GM03348 (cell line): ENCODE results near the gene DCX.
"Not testable (repeated sequence)": the region's sequence is repeated elsewhere in the genome, so short reads cannot be mapped to it uniquely, and the experiment has no call there.

Experiments
- DNase-seq: peaks from one replicate; pipeline ENCODE4 v3.0.0; 2012; ENCODE audit warnings: low spot score

The DCX gene

DNA sequence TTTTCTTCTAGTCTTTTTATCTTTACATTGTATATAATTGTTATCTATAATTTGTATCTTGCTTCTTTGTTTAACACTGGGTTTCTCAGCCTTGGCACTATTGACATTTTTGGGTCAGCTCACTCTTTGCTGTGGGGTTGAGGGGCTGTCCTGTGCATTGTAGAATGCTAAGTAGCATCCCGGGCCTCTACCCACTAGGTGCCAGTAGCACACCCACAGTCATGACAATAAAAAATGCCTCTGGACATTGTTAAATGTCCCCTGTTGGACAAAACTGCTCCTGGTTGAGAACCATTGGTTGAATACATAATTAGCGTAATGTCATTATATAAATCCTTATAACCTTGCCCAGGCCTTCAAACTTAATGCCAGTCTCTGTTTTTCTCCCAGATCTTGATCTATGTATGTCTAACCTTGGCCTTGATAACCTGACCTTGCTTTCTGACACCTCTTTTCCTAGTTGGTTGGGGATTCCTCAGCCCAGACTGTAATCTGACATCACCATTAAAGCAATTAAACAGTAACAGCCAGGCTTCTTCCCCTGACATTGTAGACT, 46.1 kb downstream of the DCX start:
- DNase-seq: no peak

DNA sequence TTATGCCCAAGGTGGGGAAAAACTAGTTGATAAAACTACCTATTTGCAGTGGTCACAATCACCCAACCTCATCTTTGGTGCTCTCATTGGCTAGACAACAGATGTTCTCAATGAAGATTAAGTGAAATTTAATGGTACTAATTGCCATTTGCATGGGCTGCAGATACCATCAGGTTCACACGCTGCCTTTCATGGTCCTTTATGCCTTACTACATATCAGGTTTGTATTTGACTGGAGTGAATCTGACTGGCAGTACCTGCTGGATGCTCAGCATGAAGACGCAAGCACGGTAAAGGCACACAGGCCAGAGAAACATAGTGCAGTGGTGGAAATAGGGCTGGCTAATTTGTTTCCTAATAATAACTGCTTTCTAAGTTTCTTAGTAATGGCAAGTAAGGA, 48.3 kb downstream of the DCX start:
- DNase-seq: no peak

DNA sequence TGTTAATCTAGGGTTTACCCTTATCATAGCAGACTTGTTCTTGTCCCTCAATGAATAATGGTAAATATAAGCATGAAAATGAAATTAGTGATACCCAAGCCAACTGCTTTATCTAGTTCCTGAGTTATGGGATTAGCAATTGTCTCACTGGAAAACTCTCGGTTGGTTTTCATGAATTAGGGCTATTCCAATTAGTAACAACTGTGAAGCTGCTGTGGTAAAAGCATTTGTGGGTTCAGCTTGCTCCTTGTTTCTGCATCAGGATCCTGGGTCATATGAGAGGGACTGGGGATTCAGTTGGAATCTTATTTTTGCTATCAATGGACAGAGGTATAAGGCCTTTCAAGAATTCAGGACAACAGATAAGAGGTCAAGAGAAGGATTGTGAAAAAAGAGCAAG, 50.2 kb downstream of the DCX start:
- DNase-seq: no peak

DNA sequence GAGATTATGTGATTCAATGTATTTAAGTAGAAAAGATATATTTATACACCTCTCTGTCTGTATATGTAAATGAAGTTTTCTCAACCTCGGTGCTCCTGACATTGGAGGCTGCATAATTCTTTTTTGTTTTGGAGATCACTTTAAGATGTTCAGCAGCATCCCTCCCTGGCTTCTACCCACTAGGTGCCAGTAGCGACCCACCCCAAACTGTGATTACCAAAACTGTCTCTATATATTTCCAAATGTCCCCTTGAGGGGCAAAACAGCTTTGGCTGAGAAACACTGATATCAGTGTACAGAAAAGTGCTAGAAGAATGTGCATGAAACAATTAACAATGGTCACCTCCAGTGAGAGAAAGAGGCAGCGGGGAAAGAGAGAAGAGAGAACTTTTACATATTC, 51.2 kb downstream of the DCX start:
- DNase-seq: no peak

DNA sequence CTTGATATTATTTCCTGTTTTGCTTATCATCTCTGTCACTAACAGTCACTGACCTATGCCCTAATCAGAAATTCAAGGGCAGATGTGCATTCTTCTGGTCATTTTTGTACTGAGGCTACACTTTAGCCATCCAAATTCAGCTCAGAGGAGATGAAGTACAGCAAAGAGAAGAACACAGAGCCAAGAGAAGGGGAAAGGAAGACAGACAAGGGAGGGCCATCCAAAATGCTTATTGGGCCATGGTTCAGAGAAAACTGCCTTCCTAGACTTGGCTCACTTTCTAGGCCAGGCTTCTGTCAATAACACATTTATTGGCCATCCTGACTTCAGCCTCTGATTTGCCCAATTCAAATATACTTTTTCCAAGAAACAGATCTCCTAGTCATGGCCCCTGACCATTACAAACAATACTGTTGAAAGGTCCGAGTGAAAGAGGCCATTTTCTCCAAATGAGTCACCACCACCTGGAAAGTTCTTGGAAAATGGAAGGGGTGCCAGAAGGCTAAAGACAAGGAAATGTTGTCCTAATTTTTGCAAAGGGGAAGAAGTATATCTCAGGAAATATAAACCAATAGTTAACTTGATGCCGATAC, 56.4 kb downstream of the DCX start:
- no peak for DNase-seq

DNA sequence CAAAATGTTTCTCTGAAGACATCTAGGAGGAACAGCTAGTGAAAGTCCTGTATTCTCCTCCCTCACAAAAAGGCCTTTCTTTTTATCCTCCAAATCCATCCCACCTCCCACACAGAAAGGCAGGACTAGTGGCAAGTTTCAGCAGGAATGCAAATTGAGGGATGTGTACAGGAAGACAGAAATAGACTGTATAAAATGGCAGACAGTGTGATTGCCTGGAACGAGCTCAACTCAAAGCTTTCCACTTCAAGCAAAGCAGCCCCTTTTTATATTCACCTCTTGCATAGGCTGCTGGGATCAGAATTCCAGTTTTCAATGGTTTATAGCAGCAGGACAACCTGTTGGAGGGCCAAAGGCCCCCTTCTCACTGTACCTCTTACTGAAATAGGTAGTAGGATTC, 57.5 kb downstream of the DCX start:
- DNase-seq: no peak

DNA sequence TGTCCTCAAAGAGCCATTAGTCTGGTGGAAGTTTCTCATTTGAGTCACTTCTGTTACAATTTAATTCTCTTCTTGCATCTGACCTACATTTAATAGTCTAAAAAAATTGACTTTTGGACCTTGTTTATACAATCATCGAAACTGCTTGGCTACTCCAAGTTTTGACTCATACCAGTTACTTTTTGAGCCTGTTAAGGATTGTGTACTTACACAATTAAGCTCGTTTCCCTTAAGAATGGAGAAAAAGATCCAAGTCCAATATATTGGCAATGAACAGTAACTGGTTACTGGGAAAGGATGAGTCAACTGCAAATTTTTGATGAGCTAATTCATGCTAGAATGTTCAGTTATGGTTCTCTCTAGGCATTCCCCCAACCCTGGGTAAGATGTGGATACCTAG, 58.2 kb downstream of the DCX start:
- no peak for DNase-seq

DNA sequence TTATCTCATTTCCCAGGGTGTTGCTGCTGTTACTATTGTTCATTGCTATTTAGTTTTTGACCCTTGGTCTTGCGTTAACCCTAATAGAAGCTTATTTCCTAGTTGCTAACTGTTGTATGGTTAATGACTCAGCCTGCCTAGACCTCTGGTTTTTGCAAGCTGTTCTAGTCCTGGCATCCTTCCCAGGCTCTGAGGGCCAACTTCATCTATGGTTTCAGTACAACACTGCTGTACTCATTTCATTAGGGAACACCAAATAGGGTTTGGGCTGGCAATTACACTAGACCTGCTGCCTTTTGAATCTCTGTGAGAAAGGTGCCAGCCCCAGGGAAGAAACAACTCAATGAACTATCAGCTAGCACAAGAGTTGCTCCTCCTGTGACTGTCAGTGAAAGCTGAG, 59.6 kb downstream of the DCX start:
- no peak for DNase-seq

DNA sequence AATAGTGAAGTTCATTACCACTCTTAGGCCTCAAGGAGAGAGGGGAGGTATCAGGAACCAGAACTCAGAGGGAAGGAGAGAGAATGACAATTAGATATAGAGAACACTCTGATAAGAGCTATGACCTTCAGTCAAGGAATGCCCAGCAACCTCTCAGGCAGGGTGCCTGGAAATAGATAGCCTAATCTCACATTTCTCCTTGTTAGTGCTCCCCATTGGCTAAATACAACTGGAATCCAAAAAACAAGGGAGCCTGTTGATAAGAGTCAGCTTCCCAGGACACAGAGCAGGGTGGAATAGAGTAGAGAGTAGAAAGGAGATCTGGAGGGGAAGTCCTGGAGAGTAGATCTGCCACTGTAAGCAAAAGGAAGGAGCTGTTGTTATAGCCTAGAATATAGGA, 62.1 kb downstream of the DCX start:
- no peak for DNase-seq

DNA sequence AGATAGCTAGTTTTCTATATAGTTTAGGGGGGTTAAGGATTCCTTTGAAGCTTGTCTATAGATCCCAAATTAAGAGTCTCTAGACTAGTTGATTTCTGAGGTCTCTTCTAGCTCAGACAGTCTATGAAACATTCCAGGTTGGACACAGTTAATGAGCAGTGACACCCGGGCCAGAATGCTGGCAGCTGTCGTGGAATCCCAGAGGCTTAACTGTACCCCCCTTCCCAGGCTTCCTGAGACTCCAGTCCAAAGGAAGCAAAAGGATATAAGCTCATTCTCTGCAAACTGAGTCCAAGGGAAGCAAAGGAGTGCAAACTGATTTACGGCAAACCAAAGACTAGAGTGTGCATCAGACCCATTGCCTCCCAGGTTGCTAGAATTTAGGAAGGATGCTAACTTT, 62.9 kb downstream of the DCX start:
- DNase-seq: no peak

DNA sequence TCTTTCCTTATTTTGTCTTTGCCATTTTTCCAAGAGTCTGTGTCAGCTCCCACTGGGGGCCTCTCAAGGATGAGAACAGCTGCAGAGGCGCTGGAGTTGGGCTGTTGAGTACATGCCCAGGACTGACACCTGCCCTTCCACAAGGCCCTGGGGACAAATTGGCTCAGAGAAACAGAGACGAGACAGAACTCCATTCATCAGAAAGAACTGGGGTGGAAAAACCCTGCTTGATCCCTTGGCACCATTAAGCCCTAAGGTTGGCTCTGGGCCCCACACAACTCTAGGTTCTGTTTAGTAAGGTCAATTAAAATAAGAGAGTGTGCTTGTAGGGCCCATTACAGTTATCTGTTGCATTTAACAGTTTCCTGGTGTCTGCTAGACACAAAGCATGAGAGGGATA, 63.6 kb downstream of the DCX start:
- no peak for DNase-seq

DNA sequence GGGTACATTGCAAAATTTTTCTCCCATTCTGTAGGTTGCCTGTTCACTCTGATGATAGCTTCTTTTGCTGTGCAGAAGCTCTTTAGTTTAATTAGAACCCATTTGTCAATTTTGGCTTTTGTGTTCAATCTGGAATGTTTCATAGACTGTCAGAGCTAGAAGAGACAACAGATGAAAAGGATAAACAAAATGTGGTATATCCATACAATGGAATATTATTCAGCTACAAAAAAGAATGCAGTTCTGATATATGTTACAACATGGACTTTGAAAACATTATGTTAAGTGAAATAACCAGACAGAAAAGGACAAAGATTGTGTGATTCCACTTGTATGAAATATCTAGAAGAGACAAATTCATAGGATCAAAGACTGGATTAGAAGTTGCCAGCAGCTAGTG, 65.8 kb downstream of the DCX start:
- not testable (repeated sequence) for DNase-seq

DNA sequence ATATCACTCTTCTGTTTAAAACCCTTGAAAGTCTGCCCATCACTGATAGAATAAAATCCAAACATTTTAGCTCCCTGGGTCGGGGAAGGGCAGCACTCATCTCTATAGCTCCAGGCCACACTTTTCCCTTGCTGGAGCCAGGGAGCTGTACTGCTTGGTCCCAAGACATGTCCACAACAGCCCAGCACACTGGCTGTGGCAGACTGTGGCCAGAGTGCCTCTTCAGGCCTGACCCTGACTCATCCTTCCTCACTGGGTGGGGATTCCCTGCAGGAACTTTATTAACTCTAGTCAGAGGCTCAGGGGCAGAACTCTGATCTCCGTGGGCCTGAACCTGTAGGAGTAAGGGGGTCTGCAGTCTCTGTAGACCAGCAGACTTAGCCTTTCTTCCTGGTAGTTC, 71.9 kb downstream of the DCX start:
- no peak for DNase-seq

DNA sequence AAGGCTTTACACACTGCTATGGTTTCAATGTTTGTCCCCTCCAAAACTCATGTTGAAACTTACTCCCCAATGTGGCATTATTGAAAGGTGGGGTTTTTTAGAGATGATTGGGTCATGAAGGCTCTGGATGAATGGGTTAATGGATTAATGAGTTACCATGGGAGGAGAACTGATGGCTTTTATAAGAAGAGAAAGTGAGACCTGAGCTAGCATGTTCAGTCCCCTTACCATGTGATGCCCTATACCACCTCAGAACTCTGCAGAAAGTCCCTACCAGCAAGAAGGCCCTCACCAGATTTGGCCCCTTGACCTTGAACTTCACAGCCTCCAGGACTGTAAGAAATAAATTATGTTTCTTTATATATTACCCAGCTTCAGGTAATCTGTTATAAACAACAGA, 72.8 kb downstream of the DCX start:
- DNase-seq: no peak

DNA sequence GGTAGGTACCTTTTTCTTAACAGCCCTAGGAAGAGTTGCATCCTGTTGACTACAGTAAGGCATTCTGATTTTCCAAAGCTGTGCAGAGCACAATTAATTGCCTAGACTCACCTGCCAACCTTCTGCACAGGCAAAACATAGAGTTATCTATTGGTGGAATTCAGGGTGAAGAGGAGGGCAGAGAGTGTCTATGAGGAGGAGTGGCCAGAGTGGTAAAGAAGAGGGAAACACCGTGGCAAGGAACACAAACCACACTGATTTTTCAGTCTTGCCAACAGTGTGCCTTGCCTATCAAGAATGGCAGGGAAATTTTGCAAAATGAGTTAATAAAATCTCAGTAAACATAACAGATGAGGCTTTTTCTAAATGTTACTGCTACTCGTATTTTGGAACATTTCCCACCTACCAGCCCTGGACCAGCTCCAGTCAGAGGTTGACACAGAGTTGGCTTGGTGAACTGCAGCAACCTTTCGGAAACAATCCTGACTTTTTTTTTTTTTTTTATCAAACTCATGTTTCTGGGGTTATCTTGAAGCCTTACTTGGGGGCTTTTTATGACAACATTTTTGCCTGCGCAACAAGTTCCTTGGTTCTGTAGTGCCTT, 73.8 kb downstream of the DCX start:
- no peak for DNase-seq

DNA sequence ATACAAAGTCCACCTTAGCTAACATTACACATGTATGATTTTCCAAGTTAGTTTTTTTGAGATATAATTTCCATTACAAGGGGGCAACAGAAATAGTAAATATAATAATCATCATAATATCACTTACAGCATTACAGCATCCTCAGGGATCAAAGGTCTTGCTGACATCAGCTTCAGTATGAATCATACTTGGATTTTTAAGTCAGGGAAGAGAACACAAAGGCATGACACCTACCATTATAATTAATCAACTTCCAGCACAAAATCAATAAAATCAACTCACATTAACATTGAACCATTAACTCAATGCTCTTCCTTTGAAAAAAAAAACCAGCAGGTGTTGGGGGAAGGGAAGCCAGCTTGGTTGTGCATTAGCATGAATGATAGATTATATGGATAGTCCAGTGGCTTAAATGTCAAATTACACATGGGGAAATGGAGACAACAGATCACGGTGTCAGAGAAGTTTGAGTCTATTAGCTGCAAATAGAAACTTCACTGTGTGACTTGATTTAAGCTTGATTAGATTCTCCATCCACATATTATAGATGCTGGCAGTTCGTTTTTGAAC, 74.8 kb downstream of the DCX start:
- no peak for DNase-seq

DNA sequence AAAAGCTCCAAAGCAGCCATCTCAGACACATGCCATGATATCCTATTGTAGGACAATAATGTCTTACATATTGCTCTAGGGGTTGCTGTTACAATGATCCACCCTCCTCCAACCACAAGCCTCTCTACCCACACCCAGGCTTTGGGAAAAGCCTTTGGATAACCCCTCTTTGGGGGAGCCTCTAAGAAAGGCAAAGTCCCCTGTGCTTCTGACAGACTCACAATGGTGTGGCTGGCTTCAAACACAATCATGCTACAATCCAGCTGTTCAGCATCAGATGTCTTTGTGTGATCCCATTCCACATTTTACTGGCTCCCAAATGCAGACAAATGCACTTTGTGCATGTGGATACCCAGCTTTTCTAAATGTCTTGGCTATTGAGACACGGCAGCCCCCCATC, 75.9 kb downstream of the DCX start:
- DNase-seq: no peak

DNA sequence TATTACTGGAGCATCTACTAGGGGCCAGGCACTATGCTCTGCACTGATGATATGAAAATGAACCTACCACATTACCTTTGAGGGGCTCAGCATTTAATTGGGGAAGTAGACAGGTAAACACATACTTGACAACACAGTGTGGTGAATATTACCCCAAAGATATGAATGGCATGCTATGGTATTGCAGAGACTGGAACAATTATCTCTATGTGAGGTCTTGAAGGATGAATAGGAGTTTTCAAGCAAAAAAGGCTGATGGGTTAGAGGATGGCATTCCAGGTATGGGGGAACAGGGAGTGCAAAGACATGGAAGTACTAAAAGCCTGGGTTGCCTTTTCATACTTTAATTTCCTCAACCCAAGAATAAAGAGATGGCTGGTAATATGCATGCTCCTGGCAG, 82.6 kb downstream of the DCX start:
- DNase-seq: no peak

DNA sequence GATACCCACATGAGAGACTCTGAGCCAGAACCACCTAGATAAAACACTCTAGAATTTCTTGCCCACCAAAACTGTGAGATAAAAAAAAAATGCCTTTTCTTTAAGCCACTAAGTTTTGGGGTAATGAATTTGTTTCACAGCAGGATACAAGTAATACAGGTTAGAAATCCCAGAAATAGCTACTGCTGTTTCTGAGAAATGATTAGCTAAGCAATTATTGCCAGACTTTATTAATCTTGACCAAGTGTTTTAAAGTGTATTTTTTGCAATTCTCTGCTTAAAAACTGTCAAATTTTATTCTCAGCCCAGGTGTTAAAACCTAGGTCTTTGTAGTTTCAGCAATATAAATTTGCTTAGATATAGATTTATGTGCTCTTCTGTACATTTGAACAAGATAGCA, 83.1 kb downstream of the DCX start:
- no peak for DNase-seq

DNA sequence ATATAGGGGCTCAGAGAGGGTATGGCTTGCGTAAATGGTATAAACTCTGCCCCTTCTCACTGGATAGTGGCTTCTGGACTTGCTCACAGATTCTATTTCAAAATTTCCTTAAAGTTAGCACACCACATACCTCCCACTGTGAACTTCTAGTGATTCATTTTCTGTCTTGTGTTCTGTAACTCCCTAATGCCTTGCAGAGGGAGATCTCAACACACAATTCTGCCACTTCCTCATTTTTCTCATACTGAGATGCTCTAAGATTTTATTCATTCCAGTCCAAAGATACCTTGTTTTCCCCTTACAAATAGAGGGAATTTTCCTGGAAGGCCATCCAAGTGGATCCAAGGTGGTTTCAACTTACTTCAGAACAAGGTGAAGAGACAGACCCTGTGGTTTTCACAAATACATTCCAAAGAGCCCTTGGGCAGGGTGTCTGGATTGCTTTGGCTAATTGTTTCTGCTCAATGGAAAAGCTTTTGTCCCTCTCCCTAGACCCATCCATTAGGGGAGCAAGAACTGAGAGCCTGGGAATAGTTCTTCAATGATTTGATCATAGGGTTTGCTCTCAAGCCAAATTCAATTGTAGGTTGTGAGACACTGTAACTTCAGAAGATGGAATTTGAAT, 89.6 kb downstream of the DCX start:
- no peak for DNase-seq

DNA sequence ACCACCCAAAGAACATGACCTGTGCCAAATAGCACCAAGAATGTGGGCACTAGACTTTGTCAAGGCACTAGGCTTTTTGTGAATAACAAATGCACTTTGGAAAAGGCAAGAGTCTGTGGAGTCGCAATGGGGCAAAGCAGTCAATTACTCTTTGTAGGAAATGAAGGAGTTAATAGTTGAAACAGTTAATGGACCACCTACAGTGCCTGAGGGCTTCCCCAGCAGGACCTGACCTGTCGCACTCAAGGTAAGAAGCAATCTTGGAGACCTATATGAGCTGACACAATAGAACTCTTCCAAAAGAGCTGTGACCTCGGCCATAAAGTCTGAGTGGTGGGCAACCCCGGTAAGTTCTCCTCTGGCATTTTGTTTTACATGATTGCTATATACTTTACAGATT, 92.5 kb downstream of the DCX start:
- DNase-seq: no peak

DNA sequence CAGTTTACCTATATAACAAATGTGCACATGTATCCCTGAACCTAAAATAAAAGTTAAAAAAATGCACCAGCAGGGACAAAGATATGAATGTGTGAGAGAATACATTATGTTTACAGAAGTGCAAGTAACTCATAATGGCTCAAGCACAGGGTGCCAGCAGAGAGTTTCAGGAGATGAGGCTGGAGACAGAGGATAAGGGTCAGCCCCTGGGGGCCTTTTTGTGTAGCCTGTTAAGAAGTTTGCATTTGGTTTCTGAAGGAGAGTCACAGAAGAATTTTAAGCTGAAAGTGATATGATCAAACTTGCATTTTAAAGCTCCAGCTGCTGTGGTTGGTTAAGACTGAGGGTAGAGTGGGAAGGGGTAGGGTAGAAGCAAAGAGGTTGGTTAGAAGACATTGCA, 93.1 kb downstream of the DCX start:
- DNase-seq: no peak

DNA sequence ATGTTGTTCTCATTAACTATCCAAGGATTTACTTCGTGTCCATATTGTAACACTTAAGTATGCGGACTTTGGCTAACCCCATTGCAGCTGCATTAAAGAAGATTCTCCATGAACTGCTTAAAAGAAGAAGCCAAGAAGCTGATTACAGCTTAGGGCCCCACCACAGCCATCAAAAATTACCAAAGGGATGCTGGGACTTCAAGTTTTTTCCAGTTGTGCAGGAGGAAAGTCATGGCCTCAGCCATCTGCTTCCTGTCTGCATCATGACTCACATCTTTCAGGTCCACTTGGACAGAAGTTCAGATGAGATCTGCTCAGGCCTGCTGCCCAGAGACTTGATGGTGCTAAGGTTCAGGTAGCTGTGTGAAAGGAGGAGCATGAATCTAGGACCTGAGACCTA, 102.9 kb downstream of the DCX start:
- DNase-seq: no peak

DNA sequence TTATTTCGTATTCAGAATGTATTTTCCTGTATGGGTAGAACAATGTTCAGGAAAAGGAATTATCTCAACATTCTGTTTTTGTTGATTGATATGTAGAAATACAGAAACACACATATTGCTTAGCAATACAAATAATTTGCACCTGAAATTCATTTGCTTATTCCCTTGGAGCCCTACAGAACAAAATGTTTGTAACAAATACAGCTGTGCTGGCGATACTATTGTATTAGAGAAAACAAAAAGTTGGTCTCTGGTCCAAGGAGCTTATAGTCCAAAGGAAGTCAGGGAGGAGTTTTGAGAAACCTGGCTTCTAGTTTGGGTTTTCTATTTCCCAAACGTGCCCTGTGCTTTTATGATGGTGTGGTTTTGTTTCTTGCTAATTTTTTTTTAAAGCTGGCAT, 104.0 kb downstream of the DCX start:
- no peak for DNase-seq
